Activated T-helper 1 cell treated with Interleukin-2 at 50 U/mL for 16 hours (primary cell): ENCODE data around the gene MYRF.

Experiments
- DNase-seq: peaks from one replicate; pipeline ENCODE4 v3.0.0-alpha.2; 2020; ENCODE audit warnings: low read depth

MYRF gene

GRCh38 chr11:61760946-61761345, 8.5 kb downstream of the MYRF start:
- DNase-seq: no peak

- no peak for DNase-seq
These were observed 9.2 kb downstream of the MYRF start for GRCh38 chr11:61761440-61762222.

GRCh38 chr11:61762223-61762615, 9.8 kb downstream of the MYRF start:
- no peak for DNase-seq

- no peak for DNase-seq
These were observed 10.4 kb downstream of the MYRF start for GRCh38 chr11:61762798-61763197.

- DNase-seq: no peak
These were observed 11.6 kb downstream of the MYRF start for GRCh38 chr11:61763930-61764605.

GRCh38 chr11:61764606-61765260, 12.3 kb downstream of the MYRF start:
- DNase-seq: no peak

GRCh38 chr11:61765550-61766253, 13.3 kb downstream of the MYRF start:
- no peak for DNase-seq

- DNase-seq: no peak
These were observed 14.0 kb downstream of the MYRF start for GRCh38 chr11:61766353-61766841.

GRCh38 chr11:61768376-61769076, 16.1 kb downstream of the MYRF start:
- DNase-seq: no peak

GRCh38 chr11:61769169-61769920, 16.9 kb downstream of the MYRF start:
- DNase-seq: no peak

- no peak for DNase-seq
These were observed 17.7 kb downstream of the MYRF start for GRCh38 chr11:61769946-61770683.

GRCh38 chr11:61771195-61771894, 18.9 kb downstream of the MYRF start:
- DNase-seq: no peak

- no peak for DNase-seq
These were observed 19.6 kb downstream of the MYRF start for GRCh38 chr11:61771985-61772455.

- DNase-seq: no peak
These were observed 20.9 kb downstream of the MYRF start for GRCh38 chr11:61773356-61773755.

- no peak for DNase-seq
These were observed 21.4 kb downstream of the MYRF start for GRCh38 chr11:61773809-61774208.

GRCh38 chr11:61774411-61774810, 22.0 kb downstream of the MYRF start:
- DNase-seq: no peak

GRCh38 chr11:61775106-61775505, 22.7 kb downstream of the MYRF start:
- DNase-seq: no peak

- DNase-seq: no peak
These were observed 23.4 kb downstream of the MYRF start for GRCh38 chr11:61775606-61776554.
